Testis (tissue), 3 donors: ENCODE measurements around the gene TRIM63. TPM values are rescaled to one million over a fixed set of nuclear protein-coding genes. Genes with fewer than 3 reads are reported as not detected.

ENCODE experiments used
- DNase-seq: peaks from one replicate; pipeline ENCODE4 v3.0.0-alpha.2; 2019
- H3K27ac ChIP-seq, 2 donors: fragments of 200-600 bp; sonication (generic); one replicate each; pipeline ENCODE4 v1.5.1; 2019
- H3K27me3 ChIP-seq: fragments of 200-600 bp; sonication (generic); one replicate; pipeline ENCODE4 v1.5.1; 2019
- H3K36me3 ChIP-seq: fragments of 200-600 bp; sonication (generic); one replicate; pipeline ENCODE4 v1.5.1; 2017; ENCODE audit warnings: low read depth; ENCODE audit errors: missing control alignments
- H3K4me1 ChIP-seq: fragments of 200-600 bp; sonication (generic); one replicate; pipeline ENCODE4 v1.5.1; 2019
- H3K4me3 ChIP-seq, 2 donors: fragments of 200-600 bp; sonication (generic); one replicate each; pipeline ENCODE4 v1.5.1; 2017 to 2019
- H3K9me3 ChIP-seq: fragments of 200-600 bp; sonication (generic); one replicate; pipeline ENCODE4 v1.5.1; 2017
- POLR2A ChIP-seq: fragments of 450-650 bp; IDR thresholded peaks from one replicate; pipeline ENCODE4 v1.6.1; 2017; ENCODE audit warnings: antibody characterized with exemption, mild to moderate bottlenecking, moderate library complexity
- WGBS, 2 donors: methylation state at CpG; one replicate each; pipeline ENCODE4 v1.1.5; 2018; 5-methylcytosine and 5-hydroxymethylcytosine counted together
- intact Hi-C: fragments of 100-400 bp; cut with DNase I; formaldehyde crosslinking; loops from one replicate; pipeline ENCODE4 v1.15.1; 2023; ENCODE audit warnings: low total_unique reads
- polyA plus RNA-seq: library from polyadenylated mRNA; stranded (reverse); fragments of 350-450 nt; fragmentation: Illumina TruSeq; extraction: RNeasy Lipid Tissue Mini Kit (QIAGEN cat#74804); gene quantifications from one replicate; pipeline ENCODE4 v1.2.3, GENCODE V29; 2014; ENCODE audit warnings: low read depth, low replicate concordance; ENCODE audit not compliant: insufficient read depth
- total RNA-seq, 2 donors: library from RNA; depleted of rRNA; stranded (reverse); fragments of >200 nt; gene quantifications; one replicate each; pipeline ENCODE4 v1.2.3, GENCODE V29; 2016
- TF ChIP-seq, protein P1 (sequence below), 3 experiments: fragments of 450-650 bp in 2 of 3; fragments of 200-600 bp in 1 of 3; sonication (generic) in 1 of 3; IDR thresholded peaks; one replicate each; pipeline ENCODE4 v1.5.1; 2016 to 2019; ENCODE audit warnings: antibody characterized with exemption in 3 of 3, mild to moderate bottlenecking in 2 of 3, moderate library complexity in 1 of 3

TRIM63 gene
- total and polyA plus RNA-seq, 3 donors from 2014 or later: 0.50 to 1.2 (median 0.71) TPM

DNA sequence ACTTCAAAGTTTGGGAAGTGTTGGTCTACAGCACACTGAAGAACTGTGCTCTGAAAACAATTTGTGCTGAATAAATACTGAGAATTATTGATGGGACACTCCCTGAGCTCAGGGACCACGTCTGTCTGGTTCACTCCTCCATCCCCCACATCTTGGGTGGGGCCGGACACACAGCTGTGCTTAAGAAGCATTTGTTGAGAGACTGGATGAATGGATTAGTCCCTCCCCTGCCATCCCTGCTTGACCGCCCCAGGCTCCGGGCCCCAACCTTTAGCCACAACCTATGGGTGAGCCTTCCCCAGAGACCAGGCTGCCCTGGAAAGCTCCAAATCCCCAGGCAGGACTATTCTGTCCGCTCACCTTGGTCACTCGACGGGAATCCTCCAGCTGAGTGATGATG, 7.5 kb downstream of the TRIM63 start:
- no peak for DNase-seq
- no peaks in the 10 kb centered on the region for H3K9me3 ChIP-seq
- intact Hi-C loops: no loop called here
- no peak overlapping the region for H3K27ac ChIP-seq
- H3K4me3 ChIP-seq: no peak overlapping the region
- no peaks in the 10 kb centered on the region for H3K36me3 ChIP-seq
- TF ChIP-seq, protein P1, sequence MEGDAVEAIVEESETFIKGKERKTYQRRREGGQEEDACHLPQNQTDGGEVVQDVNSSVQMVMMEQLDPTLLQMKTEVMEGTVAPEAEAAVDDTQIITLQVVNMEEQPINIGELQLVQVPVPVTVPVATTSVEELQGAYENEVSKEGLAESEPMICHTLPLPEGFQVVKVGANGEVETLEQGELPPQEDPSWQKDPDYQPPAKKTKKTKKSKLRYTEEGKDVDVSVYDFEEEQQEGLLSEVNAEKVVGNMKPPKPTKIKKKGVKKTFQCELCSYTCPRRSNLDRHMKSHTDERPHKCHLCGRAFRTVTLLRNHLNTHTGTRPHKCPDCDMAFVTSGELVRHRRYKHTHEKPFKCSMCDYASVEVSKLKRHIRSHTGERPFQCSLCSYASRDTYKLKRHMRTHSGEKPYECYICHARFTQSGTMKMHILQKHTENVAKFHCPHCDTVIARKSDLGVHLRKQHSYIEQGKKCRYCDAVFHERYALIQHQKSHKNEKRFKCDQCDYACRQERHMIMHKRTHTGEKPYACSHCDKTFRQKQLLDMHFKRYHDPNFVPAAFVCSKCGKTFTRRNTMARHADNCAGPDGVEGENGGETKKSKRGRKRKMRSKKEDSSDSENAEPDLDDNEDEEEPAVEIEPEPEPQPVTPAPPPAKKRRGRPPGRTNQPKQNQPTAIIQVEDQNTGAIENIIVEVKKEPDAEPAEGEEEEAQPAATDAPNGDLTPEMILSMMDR (IDR thresholded peaks at IDR 0.05): no peak
- WGBS, 2 donors: 70 to 80% methylated on average over 4 to 7 of the region's 7 CpGs
- H3K27me3 ChIP-seq: no peaks in the 10 kb centered on the region
- H3K4me1 ChIP-seq: no peaks in the 10 kb centered on the region

DNA sequence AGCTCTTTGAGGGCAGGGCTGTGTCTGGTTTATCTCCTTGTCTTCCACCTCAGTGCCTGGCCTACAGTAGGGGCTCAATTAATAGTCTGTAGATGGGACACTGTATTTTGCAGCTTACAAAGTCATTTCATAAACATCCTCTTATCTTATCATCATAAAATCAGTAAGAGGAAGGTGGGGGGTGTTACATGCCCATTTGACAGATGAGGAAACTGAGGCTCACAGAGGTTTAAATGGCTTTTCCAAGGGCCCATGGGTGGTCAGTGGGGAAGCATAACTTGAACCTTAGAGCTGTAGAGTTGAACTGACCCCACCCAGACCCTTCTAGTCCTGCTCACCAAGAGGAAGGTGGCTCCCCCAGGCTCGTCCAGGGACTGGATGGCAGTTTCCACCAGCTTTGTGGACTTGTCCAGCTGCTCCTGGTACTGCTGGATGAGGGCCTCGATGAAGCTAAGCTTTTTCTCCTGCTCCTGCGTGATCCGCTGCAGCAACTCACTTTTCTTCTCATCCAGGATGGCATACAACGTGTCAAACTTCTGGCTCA, 9.3 kb downstream of the TRIM63 start:
- TF ChIP-seq, protein P1 (IDR thresholded peaks at IDR 0.05): no peak
- TF ChIP-seq POLR2A: no peak
- Histone ChIP-seq H3K27me3 (no peaks in the 10 kb centered on the region), H3K4me3 (no peak overlapping the region), H3K4me1 (no peaks in the 10 kb centered on the region), H3K9me3 (no peaks in the 10 kb centered on the region), H3K27ac (no peak overlapping the region), H3K36me3 (no peaks in the 10 kb centered on the region)
- intact Hi-C loops: no loop called here
- WGBS, 2 donors: 88 to 94% methylated on average over 5 of the region's 5 CpGs
- DNase-seq: no peak

DNA sequence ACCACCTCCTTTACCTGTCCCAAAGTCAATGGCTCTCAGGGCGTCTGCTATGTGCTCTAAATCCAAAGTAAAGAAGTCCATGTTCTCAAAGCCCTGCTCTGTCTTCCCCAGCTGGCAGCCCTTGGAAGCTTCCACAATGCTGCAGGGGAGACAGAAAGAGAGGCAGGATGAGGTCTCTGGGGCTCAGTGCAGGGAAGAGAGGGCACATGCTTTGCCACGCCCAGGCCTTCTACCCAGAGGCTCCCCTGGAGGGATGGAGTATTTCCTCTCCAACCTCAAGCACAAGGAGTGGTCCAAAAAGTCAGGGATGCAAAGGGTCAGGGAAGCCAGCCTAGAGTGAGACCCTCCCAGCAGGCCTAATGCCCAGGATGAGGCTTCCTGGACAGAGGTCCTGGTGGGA, 10.2 kb downstream of the TRIM63 start:
- DNase-seq: no peak
- intact Hi-C loops: no loop called here
- no peak overlapping the region for H3K27ac ChIP-seq
- H3K4me3 ChIP-seq: no peak overlapping the region
- TF ChIP-seq POLR2A: no peak
- TF ChIP-seq, protein P1 (IDR thresholded peaks at IDR 0.05): no peak
- no peaks in the 10 kb centered on the region for H3K36me3 ChIP-seq
- H3K9me3 ChIP-seq: no peaks in the 10 kb centered on the region
- H3K4me1 ChIP-seq: no peaks in the 10 kb centered on the region
- WGBS, 2 donors: 80 to 90% methylated on average over 1 to 2 of the region's 2 CpGs
- no peaks in the 10 kb centered on the region for H3K27me3 ChIP-seq

DNA sequence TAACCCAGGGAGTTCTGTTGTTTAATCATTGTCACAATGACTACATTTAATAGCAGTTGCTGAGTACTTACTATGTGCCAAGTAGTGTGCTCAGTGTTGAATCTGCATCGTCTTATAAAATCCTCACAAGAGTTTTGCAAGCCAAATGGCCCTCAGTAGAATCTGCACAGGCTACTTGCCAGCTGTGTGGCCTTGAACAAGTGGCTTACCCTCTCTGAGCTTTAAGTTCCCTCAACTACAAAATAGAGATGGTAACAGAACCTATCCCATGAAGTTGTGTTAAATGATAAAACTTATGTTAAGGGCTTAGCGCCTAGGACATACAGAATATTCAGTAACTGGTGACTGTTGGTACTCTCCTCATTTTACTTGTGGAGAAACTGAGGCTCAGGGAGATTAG, 12.4 kb downstream of the TRIM63 start:
- Histone ChIP-seq H3K4me3 (no peak overlapping the region), H3K4me1 (no peaks in the 10 kb centered on the region), H3K27me3 (no peaks in the 10 kb centered on the region), H3K36me3 (no peaks in the 10 kb centered on the region), H3K27ac (no peak overlapping the region), H3K9me3 (no peaks in the 10 kb centered on the region)
- 67 to 74% methylated on average over 2 of the region's 2 CpGs for WGBS, 2 donors
- no peak for DNase-seq
- intact Hi-C loops: no loop called here
- TF ChIP-seq, protein P1 (IDR thresholded peaks at IDR 0.05): no peak
- TF ChIP-seq POLR2A: no peak
